Kidney (tissue), 14 donors: ENCODE results near the gene DUOX1. TPM values are rescaled to one million over a fixed set of nuclear protein-coding genes. Genes with fewer than 3 reads are reported as not detected.

ENCODE experiments used
- DNase-seq, 5 donors: peaks; one replicate each; pipeline ENCODE4 v3.0.0-alpha.2; 2013 to 2020
- FAIRE-seq: peaks from 2 replicates; lab custom pipeline; 2012; peaks lifted over from hg19 to GRCh38; lab: Jason Lieb, UNC
- H3K27ac ChIP-seq, 2 donors: one replicate each; pipeline ENCODE4 v1.7.0; 2013; ENCODE audit warnings: low read depth in 2 of 2, low read length in 2 of 2, inconsistent platforms in 1 of 2
- H3K27me3 ChIP-seq: one replicate; pipeline ENCODE4 v1.7.1; 2013; ENCODE audit warnings: low read length, inconsistent platforms; ENCODE audit not compliant: control insufficient read depth, insufficient read depth
- H3K36me3 ChIP-seq, 3 donors: one replicate each; pipeline versions ENCODE4 v1.7.0 to v1.7.1; 2013; ENCODE audit warnings: low read length in 3 of 3, control low read depth in 1 of 3, inconsistent platforms in 1 of 3; ENCODE audit not compliant: insufficient read depth in 3 of 3, control insufficient read depth in 2 of 3
- H3K4me1 ChIP-seq, 3 donors: one replicate each; pipeline versions ENCODE4 v1.7.0 to v1.7.1; 2013; ENCODE audit warnings: low read length in 3 of 3, inconsistent platforms in 1 of 3, low read depth in 1 of 3; ENCODE audit not compliant: control insufficient read depth in 2 of 3, insufficient read depth in 2 of 3
- H3K4me3 ChIP-seq, 3 donors: one replicate each; pipeline versions ENCODE4 v1.7.0 to v1.8.1; 2013; ENCODE audit warnings: low read length in 3 of 3, control low read depth in 1 of 3, inconsistent platforms in 1 of 3
- H3K9ac ChIP-seq, 3 donors: one replicate each; pipeline versions ENCODE4 v1.7.0 to v1.7.1; 2013; ENCODE audit warnings: low read length in 3 of 3, control low read depth in 1 of 3, inconsistent platforms in 1 of 3
- H3K9me3 ChIP-seq, 3 donors: one replicate each; pipeline versions ENCODE4 v1.7.0 to v1.7.1; 2013; ENCODE audit warnings: low read length in 3 of 3, control low read depth in 1 of 3, inconsistent platforms in 1 of 3; ENCODE audit not compliant: control insufficient read depth in 2 of 3, insufficient read depth in 1 of 3
- intact Hi-C: fragments of 100-400 bp; cut with DNase I; formaldehyde crosslinking; loops from one replicate; pipeline ENCODE4 v1.11.1; 2022
- polyA plus RNA-seq: library from polyadenylated mRNA; stranded (reverse); fragments of 350-450 nt; fragmentation: Illumina TruSeq; extraction: RNeasy Lipid Tissue Mini Kit (QIAGEN cat#74804); gene quantifications from one replicate; pipeline ENCODE4 v1.2.3, GENCODE V29; 2014; ENCODE audit warnings: low read depth, low replicate concordance; ENCODE audit not compliant: insufficient read depth
- total RNA-seq: library from RNA; stranded (reverse); fragmentation: NEBNext Ultra II Directional; extraction: Animal tissue kit (Norgen Biotek cat#: 25700); gene quantifications from one replicate; pipeline ENCODE4 v1.2.1, GENCODE V29; 2021
- TF ChIP-seq, protein P1 (sequence below): IDR thresholded peaks from 3 replicates; pipeline ENCODE4 v1.5.1; 2012; ENCODE audit warnings: mild to moderate bottlenecking, moderate library complexity, borderline replicate concordance; ENCODE audit not compliant: insufficient read depth; ENCODE audit errors: extremely low read depth
- donor health status: control.
- donor health status: control.
- donor health status: control.
- donor health status: control.
- donor health status: control.
- donor health status: DM: yes; HTN: yes; CAD: no.
- donor health status: Normal renal cell carcinoma (clear cell type).

Gene DUOX1
- total and polyA plus RNA-seq, 2 donors from 2014 or later = 0.26 to 1.6 TPM

DNA sequence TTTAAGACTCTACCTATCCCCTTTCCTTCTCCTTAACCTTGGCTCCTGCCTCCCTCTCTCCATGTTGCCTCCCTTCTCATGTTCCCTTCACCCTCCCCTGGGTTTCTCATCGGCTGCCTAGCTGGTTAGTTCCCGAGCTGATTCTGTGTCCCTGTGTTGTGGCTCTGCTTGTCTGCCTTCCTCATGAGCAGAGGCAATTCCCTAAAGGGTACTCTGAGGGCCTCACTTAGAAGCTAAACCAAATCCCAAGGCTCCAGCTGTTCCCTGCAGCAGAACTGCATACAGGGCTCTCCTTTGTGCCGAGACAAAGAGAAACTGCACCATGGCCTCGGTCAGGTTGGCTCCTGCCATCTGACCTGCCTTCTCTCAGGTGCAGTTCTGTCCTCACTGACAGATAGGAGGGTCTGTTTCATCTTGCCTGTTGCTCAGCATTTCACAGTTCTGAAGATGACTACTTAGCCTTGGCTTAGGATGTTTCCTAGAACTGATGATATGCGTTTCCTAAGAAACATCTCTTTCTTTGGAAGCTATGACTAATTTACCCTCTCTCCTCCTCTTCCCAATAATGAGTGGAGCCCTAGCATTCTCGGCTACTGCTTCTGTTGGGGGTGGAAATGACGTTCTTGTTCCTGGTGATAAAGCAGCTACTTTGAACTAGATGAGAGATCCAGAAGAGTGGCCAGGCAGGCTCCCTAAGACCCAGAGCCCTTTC lies 27.1 kb downstream of the DUOX1 start:
- no peak overlapping the region for H3K9ac ChIP-seq
- H3K36me3 ChIP-seq = no peaks in the 10 kb centered on the region
- FAIRE-seq = no peak
- intact Hi-C loops = no loop called here
- H3K4me1 ChIP-seq = no peaks in the 10 kb centered on the region
- no peaks in the 10 kb centered on the region for H3K27me3 ChIP-seq
- peak in 1 of 5 donors; percentile 10 for DNase-seq
- no peaks in the 10 kb centered on the region for H3K9me3 ChIP-seq
- no peak overlapping the region for H3K27ac ChIP-seq
- H3K4me3 ChIP-seq = no peak overlapping the region
- TF ChIP-seq, protein P1, sequence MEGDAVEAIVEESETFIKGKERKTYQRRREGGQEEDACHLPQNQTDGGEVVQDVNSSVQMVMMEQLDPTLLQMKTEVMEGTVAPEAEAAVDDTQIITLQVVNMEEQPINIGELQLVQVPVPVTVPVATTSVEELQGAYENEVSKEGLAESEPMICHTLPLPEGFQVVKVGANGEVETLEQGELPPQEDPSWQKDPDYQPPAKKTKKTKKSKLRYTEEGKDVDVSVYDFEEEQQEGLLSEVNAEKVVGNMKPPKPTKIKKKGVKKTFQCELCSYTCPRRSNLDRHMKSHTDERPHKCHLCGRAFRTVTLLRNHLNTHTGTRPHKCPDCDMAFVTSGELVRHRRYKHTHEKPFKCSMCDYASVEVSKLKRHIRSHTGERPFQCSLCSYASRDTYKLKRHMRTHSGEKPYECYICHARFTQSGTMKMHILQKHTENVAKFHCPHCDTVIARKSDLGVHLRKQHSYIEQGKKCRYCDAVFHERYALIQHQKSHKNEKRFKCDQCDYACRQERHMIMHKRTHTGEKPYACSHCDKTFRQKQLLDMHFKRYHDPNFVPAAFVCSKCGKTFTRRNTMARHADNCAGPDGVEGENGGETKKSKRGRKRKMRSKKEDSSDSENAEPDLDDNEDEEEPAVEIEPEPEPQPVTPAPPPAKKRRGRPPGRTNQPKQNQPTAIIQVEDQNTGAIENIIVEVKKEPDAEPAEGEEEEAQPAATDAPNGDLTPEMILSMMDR = no peak

DNA sequence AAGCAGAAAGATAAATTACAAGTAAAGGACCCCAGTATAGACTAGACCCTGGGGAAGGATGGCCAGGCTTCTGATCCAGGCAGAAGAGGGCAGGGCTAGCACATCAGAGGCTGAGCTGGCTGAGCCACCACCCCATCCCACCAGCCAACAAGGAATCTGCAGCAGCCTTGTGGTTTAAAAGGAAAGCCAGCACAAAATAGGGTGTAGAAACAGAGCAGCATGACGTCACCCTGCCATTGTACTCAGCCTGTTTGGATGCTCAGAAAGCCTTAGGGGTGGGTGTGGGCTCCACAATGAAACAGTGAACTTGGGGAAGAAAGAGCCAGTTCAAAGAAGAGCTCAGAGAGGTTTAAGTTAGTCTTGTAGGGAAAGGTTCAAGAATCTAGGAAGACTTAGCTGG lies 28.2 kb downstream of the DUOX1 start:
- H3K4me3 ChIP-seq = no peak overlapping the region
- DNase-seq = peak in 1 of 5 donors; percentile 11
- H3K9me3 ChIP-seq = no peaks in the 10 kb centered on the region
- no peak overlapping the region for H3K9ac ChIP-seq
- TF ChIP-seq, protein P1 = no peak
- H3K4me1 ChIP-seq = no peaks in the 10 kb centered on the region
- intact Hi-C loops = no loop called here
- H3K27ac ChIP-seq = no peak overlapping the region
- H3K36me3 ChIP-seq = no peaks in the 10 kb centered on the region
- no peak for FAIRE-seq
- no peaks in the 10 kb centered on the region for H3K27me3 ChIP-seq

DNA sequence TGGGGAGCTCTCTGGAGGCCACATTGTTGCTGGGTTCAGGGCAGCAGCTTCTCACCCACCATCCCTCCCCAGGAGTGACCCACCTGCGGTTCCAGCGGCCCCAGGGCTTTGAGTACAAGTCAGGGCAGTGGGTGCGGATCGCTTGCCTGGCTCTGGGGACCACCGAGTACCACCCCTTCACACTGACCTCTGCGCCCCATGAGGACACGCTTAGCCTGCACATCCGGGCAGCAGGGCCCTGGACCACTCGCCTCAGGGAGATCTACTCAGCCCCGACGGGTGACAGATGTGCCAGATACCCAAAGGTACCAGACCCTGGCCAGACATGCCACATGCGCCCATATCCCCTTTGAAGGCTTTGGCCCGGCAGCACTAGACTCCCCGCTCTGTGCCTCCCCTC lies 31.9 kb downstream of the DUOX1 start:
- H3K36me3 ChIP-seq = no peaks in the 10 kb centered on the region
- H3K9me3 ChIP-seq = no peaks in the 10 kb centered on the region
- H3K9ac ChIP-seq = no peak overlapping the region
- peaks cover 0 to 3% (median 0%) of the 10 kb centered on the region in 3 donors for H3K4me1 ChIP-seq
- DNase-seq = peak in 1 of 5 donors; percentile 56
- TF ChIP-seq, protein P1 = no peak
- FAIRE-seq = no peak
- no peak overlapping the region for H3K27ac ChIP-seq
- intact Hi-C loops = no loop called here
- H3K27me3 ChIP-seq = no peaks in the 10 kb centered on the region
- H3K4me3 ChIP-seq = no peak overlapping the region
